ENCODE measurements around the gene MAP3K2.

Gene MAP3K2

DNA sequence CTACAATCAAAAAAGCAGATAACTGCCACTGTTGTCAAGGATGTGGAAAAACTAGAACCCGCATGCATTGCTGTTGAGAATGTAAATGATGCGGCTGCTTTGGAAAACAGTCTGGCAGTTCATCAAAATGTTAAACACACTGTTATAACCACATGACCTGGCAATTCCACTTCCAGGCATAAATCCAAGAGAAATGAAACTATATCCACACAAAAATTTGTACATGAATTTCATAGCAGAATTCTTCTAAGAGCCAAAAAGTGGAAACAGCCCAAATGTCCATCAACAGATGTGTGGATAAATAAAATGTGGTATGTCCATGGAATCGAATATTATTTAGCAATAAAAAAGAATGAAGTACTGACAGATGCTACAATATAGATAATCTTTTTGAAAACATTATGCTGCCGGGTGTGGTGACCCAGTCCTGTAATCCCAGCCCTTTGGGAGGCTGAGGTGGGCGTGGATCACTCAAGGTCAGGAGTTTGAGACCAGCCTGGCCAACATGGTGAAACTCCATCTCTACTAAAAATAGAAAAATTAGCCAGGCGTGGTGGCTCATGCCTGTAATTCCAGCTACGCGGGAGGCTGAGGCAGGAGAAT is 125.9 kb downstream of the MAP3K2 start:
- DNase-seq (ENCODE audit: low read depth in 2 of 2): peak; percentile 8 to 87
- TF ChIP-seq, protein P1, sequence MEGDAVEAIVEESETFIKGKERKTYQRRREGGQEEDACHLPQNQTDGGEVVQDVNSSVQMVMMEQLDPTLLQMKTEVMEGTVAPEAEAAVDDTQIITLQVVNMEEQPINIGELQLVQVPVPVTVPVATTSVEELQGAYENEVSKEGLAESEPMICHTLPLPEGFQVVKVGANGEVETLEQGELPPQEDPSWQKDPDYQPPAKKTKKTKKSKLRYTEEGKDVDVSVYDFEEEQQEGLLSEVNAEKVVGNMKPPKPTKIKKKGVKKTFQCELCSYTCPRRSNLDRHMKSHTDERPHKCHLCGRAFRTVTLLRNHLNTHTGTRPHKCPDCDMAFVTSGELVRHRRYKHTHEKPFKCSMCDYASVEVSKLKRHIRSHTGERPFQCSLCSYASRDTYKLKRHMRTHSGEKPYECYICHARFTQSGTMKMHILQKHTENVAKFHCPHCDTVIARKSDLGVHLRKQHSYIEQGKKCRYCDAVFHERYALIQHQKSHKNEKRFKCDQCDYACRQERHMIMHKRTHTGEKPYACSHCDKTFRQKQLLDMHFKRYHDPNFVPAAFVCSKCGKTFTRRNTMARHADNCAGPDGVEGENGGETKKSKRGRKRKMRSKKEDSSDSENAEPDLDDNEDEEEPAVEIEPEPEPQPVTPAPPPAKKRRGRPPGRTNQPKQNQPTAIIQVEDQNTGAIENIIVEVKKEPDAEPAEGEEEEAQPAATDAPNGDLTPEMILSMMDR (IDR thresholded peaks at IDR 0.05; ENCODE audit: low read depth, low read length): no peak
- H3K4me3 ChIP-seq (replicated peaks in 1 of 2; ENCODE audit: low read depth in 2 of 2, low read length in 2 of 2): no peak overlapping the region

DNA sequence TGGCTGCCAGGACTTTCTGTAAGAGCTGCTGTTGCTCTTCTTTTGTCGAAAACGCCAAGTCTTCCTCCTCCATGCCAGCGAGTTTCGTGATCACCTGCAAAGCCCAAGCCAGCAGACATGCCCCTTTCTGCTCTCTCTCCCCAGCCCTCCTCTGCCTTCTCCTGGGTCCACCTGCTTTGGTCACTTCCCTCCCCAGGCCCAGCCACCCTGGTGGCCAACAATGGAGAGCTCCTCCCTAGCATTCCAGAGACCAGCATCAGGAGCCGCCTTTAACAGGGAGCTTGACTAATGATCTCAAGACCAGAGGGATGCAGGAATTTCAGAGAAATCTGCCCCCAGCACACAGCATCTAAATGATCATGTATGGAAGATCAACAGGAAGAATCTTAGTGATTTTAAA is 128.4 kb downstream of the MAP3K2 start:
- TF ChIP-seq, protein P1 (IDR thresholded peaks at IDR 0.05; ENCODE audit: low read depth, low read length): no peak

DNA sequence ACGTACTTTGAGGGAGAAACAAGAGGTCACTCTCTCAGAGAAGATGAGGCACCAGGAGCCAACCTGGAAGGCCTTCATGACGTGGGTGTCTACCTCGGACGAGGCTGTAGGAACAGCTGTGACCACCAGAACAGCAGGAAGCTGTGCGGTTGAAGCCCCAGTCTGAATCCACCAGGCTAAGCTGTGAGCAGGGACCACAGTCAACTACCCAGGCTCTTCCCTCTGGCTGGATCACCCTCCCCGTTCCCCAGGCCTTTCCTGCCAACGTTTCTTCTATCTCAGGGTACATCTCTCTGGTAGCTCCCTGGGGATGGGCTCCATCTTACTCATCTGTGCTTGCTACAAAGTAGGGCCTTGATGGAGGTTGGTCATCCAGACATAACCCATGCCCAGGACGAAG is 130.9 kb downstream of the MAP3K2 start:
- TF ChIP-seq, protein P1 (IDR thresholded peaks at IDR 0.05; ENCODE audit: low read depth, low read length): no peak
- no peak for DNase-seq (ENCODE audit: low read depth in 2 of 2)
- H3K4me3 ChIP-seq (replicated peaks in 1 of 2; ENCODE audit: low read depth in 2 of 2, low read length in 2 of 2): no peak overlapping the region

More for the DNA sequence above, 128.4 kb downstream of the MAP3K2 start:
- DNase-seq (ENCODE audit: low read depth in 2 of 2): no peak
- no peak overlapping the region for H3K4me3 ChIP-seq (replicated peaks in 1 of 2; ENCODE audit: low read depth in 2 of 2, low read length in 2 of 2)

DNA sequence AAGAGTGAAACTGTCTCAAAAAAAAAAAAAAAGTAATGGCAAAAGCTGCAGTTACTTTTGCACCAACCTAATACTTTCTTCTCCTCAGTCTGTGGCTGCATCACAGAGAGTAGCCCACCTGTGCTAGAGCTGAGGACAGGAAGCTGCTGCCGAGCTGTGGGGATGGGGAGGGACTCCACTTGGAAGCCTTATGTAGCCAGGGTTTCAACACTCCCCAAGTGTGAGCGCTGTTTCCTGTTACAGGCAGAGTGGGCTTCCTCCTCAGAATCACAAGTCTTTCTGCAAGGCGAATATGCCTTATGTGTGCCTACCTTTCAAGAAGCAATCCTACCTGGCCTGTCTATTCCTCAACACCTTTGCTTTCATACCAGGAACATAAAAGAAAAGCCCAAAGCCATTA is 131.4 kb downstream of the MAP3K2 start:
- TF ChIP-seq, protein P1 (IDR thresholded peaks at IDR 0.05; ENCODE audit: low read depth, low read length): no peak
- H3K4me3 ChIP-seq (replicated peaks in 1 of 2; ENCODE audit: low read depth in 2 of 2, low read length in 2 of 2): no peak overlapping the region
- no peak for DNase-seq (ENCODE audit: low read depth in 2 of 2)

DNA sequence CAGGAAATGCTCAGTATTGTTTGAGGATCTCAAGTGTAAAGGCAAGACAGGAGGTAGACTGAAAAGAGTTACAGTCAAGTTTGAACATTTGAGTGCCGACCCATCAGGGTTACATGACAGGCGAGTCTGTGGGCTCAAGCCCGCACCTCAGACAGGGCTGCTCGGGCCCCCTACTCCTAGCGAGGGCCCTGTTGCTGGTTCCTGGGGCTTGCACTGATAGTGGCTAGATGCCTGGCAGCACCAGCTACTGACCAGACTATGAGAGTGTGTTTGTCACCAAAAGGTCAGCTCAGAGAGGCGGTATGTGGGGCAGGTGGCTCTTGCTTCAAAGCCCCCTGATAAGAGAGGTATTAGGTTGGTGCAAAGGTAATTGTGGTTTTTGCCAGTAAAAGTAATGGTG is 132.1 kb downstream of the MAP3K2 start:
- no peak overlapping the region for H3K4me3 ChIP-seq (replicated peaks in 1 of 2; ENCODE audit: low read depth in 2 of 2, low read length in 2 of 2)
- DNase-seq (ENCODE audit: low read depth in 2 of 2): no peak
- TF ChIP-seq, protein P1 (IDR thresholded peaks at IDR 0.05; ENCODE audit: low read depth, low read length): no peak

DNA sequence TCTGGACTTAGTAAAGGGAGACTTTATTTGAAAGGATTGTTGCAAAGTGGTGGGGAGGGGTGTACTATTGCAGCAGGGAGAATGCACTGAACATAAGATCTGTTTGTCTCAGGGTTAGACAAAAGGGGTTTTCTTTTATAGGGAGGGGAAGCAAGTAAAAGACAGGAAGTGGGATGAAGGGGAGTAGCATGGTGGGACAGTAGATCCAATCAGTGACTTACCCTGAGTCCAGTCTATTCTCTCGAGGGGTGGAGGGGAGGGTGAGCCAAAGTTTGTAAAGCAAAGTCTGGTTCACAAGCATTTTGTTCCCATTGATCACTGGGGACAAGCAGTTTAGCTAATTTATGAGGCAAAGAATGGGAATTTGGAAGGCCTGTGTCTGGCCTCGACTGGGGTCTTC is 132.6 kb downstream of the MAP3K2 start:
- TF ChIP-seq, protein P1 (IDR thresholded peaks at IDR 0.05; ENCODE audit: low read depth, low read length): no peak
- DNase-seq (ENCODE audit: low read depth in 2 of 2): no peak
- H3K4me3 ChIP-seq (replicated peaks in 1 of 2; ENCODE audit: low read depth in 2 of 2, low read length in 2 of 2): no peak overlapping the region
